GM12801 (cell line): Measurements from ENCODE around the gene PSD2.

Experiments
- TF ChIP-seq, protein P1 (sequence below): IDR thresholded peaks from one replicate; pipeline ENCODE4 v1.5.1; 2011; ENCODE audit warnings: control low read depth; ENCODE audit not compliant: insufficient read length; ENCODE audit errors: extremely low read depth

PSD2 gene

DNA sequence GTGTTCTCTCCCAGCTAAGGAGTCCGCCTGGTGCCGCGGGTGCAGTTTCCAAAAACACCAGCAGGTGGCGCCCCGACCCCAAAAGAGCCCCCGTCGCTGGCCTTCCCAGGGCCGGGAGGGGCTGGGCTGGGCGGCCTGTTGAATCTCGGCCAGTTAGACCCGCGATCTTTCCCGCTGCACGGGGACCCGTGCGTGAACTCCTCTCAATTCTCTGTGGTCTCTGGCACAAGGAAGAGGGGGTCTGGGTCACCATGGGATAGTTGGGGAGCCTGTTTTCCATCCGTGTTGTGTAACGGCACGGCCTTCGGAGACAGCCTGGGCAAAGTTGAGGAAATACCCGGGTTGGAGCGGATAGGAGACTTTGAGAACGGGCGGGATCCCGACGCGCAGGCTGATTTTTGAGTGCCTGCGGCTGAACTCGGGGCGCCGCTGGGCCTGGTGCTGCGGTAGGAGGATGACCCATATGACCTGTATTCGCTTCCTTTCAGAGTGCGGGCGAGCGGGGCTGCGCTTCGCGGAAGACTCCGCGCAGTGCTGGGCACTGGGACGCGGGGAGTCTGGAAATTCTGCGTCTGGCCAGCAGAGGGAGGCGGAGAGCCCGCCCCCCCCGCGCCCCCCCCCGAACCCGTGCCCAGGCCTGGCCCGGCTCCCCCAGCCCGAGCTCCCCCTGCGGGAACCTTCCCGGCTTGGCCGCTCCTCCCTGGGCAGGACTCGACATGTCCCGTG is 7.9 kb upstream of the PSD2 start:
- TF ChIP-seq, protein P1, sequence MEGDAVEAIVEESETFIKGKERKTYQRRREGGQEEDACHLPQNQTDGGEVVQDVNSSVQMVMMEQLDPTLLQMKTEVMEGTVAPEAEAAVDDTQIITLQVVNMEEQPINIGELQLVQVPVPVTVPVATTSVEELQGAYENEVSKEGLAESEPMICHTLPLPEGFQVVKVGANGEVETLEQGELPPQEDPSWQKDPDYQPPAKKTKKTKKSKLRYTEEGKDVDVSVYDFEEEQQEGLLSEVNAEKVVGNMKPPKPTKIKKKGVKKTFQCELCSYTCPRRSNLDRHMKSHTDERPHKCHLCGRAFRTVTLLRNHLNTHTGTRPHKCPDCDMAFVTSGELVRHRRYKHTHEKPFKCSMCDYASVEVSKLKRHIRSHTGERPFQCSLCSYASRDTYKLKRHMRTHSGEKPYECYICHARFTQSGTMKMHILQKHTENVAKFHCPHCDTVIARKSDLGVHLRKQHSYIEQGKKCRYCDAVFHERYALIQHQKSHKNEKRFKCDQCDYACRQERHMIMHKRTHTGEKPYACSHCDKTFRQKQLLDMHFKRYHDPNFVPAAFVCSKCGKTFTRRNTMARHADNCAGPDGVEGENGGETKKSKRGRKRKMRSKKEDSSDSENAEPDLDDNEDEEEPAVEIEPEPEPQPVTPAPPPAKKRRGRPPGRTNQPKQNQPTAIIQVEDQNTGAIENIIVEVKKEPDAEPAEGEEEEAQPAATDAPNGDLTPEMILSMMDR: no peak

DNA sequence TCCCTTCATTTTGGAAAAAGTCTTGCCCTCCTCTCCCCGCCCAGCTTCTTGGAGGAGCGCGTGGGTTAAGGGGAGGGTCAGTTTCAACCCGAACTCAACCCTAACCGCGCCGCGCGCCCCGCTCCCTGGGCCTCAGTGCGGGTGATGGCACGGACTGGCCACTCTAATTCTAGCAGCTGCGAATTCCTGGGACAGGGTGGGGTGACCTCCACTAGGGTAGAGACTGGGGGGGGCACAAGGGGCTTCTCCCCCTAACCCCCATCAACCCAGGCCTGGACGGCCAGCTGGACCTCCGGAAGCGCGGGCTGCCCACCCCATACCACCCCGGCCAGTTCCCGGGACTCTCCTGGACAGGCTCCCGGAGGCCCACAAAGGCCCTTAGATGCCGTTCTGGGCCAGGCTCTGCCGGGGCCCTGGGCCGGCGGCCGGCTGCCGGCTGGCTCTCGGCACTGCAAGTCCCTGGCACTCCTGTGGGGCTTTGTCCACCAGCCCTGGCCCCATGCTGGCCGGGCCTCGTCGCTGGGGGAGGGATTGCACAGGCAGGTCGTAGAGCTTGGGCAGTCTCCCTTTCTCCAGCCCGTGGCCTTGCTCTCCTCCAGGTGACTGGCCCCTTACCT is 7.2 kb upstream of the PSD2 start:
- TF ChIP-seq, protein P1: no peak

DNA sequence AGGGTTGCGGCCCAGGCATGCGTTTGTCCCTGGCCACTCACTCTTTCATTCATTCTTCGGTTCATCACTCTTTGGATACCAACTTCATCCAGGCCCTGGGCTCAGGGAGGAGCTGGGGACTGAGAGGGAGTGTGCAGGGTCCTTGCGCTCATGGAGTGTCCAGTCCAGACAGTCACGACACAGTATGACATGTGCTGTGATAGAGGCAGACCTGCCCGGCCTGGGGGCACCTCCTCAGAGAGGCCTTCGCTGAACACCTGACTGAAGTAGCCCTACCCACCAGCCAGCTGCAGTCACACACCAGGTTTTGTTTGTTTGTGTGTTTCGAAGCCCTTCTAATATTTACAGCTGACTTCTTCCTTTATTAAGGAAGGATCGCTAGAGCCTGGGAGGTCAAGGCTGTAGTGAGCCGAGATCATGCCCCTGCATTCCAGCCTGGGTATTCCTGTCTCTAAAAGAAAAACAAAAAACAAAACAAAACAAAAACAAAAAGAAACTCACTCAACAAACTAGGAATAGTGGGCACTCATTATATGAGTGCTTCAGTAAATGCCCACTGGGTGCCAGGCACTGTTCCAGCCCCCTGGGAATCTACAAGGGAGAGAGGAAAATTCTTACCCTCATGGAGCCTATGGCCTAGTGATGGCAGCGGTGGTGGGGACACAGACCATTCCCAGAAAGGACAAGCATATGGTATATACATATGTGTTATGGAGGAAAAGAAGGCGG is 6.3 kb upstream of the PSD2 start:
- TF ChIP-seq, protein P1: no peak

DNA sequence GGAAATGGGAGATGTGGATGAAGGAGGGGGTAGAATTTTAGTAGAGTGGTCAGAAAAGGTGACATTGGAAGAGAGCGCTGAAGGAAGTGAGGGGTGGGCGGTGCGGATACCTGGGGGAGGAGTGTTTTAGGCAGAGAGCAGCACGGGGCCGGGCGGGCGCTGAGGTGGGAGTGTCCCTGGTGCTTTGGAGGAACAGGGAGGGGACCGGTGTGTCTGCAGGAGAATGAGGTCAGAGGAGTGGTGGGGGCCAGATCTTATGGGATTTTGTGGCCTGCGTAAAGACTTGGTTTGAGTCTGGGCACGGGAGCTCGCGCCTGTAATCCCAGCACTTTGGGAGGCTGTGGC is 5.8 kb upstream of the PSD2 start:
- TF ChIP-seq, protein P1: no peak

DNA sequence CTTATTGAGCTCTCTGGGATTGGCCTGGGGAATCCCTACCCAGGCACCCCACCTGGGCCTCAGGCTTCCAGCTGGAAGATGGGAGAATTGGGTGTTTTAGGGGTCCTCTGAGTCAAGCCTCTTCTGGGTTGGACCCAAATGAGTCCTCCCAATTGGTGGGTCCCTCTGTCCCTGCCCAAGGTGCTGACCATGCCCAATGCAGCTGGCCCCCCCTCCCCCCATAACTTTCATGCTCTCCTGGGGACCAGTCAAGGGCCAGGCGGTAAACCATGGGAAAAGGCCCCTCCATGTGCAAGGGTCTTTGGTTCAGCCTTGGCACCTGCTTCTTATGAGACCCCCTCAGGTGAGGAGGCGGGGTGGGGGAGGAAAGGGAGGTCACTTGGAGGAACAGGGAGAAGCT is 3.4 kb upstream of the PSD2 start:
- TF ChIP-seq, protein P1: no peak

DNA sequence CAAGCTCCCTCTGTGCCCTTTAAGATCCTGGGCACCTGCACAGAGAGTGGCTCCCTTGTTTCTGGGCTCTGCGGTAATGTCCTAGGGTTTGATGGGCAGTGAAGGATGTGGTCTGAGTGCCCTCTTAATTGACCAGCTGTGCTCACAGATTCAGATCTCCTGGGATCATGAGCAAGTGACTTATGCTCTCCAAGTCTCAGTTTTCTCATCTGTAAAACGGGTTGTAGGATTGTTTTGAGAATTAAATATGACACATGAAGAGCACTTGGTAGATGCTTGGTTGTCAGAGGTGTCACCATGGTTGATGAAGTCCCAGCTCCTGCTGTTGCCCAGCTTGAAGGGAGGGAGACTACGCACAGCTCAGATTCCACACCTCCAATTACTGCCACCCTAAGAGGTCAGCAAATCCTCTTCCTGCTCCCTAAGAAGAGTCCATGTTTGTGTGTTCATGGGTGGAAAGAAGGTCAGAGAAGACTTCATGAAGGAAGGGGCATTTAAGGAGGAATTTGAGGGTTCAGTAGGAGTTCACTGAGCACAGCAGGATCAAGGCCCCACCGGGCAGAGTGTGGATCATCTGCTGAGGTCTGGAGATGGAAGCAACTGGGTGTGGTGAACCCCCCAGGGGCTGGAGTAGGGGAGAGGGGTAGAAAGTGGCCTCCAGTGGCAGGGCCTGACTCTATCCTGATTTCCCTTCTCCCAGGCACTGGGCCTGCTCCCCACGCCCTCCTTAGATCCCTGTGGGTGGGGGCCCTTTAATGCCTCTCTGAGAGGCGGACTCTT is 1.4 kb upstream of the PSD2 start:
- TF ChIP-seq, protein P1: no peak
